Measurements from ENCODE around the gene ABCG1.

Gene ABCG1

DNA sequence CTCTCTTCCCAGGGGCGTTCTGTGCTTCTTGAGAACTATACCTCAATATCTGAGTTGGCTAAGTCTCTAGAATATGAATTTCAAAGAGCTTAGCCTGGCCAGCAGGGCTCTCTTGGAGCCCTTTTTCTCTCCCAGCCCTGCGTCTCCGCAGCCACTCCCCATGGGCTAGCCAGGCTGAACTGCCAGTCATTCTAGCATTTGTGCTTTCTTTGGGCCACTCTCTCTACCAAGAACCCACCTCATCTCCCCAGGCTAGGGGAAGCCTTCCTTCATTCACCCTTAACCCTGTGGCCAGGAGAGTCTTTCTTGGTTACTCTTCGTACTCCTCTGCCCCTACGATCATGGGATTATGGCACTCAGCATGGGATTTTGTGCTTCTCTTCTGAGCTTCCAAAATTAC, 18.2 kb downstream of the ABCG1 start:
- TF ChIP-seq, protein P1, sequence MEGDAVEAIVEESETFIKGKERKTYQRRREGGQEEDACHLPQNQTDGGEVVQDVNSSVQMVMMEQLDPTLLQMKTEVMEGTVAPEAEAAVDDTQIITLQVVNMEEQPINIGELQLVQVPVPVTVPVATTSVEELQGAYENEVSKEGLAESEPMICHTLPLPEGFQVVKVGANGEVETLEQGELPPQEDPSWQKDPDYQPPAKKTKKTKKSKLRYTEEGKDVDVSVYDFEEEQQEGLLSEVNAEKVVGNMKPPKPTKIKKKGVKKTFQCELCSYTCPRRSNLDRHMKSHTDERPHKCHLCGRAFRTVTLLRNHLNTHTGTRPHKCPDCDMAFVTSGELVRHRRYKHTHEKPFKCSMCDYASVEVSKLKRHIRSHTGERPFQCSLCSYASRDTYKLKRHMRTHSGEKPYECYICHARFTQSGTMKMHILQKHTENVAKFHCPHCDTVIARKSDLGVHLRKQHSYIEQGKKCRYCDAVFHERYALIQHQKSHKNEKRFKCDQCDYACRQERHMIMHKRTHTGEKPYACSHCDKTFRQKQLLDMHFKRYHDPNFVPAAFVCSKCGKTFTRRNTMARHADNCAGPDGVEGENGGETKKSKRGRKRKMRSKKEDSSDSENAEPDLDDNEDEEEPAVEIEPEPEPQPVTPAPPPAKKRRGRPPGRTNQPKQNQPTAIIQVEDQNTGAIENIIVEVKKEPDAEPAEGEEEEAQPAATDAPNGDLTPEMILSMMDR (IDR thresholded peaks at IDR 0.05; ENCODE audit: insufficient read depth, low read depth, low read length, missing control alignments), result no peak
- H3K4me3 ChIP-seq (ENCODE audit: low read depth, low read length), result no peak overlapping the region
- no peak for DNase-seq (ENCODE audit: low read depth)

DNA sequence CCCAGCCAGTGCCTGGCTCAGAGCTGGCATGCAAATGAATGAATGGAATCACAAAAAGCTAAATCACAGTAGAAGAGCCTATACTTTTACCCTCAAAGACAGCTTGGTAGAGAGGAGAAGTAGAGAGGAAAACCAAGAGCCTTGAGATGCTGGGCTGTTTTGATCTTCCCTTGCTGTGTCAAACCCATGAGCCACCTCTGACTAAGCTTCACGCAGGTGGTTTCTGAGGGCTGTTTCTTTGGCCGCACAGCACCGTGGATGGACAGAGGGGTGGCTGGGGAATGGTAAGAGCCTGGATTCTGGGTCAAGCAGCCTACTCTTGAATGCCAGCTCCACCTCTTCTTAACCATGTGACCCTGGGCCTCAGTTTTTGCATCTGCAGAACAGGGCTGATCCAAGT, 18.6 kb downstream of the ABCG1 start:
- no peak overlapping the region for H3K4me3 ChIP-seq (ENCODE audit: low read depth, low read length)
- TF ChIP-seq, protein P1 (IDR thresholded peaks at IDR 0.05; ENCODE audit: insufficient read depth, low read depth, low read length, missing control alignments), result no peak
- DNase-seq (ENCODE audit: low read depth), result peak; percentile 51

DNA sequence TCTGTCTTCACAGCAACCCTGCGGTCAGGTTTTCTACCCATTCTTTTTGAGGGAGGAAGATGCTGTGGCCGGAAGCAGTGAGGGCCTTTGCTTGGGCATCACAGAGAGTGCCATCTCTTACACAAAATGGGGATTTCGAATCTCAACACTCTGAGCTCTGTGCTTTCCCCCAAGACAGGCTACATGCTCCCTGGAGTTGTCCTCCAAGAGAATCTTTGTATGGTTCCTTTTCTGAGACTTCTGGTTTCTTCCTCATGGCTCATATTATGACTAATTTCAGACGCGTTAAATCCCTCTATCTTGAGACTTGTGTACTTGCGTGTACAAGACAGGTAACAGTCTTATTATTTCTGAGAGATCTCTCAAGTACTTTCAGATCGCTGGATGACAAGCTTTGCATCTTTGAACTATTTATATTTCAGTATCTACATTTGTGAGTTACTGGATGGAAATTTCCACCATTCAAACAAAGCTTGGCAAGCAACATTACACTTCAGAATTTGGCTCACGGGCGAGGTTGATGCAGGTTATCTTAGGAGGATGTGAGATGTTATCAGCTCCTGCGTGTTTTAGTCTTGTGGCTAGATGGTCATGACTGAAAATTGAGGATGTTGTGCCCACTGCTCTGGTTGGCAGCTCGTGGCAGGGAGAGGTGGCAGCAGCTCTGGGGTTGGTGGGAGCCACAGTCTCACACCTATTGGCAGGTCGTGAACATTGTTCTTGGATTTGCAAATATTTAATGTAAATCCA, 19.4 kb downstream of the ABCG1 start:
- TF ChIP-seq, protein P1 (IDR thresholded peaks at IDR 0.05; ENCODE audit: insufficient read depth, low read depth, low read length, missing control alignments), result no peak
- peak; percentile 63 for DNase-seq (ENCODE audit: low read depth)
- H3K4me3 ChIP-seq (ENCODE audit: low read depth, low read length), result no peak overlapping the region

DNA sequence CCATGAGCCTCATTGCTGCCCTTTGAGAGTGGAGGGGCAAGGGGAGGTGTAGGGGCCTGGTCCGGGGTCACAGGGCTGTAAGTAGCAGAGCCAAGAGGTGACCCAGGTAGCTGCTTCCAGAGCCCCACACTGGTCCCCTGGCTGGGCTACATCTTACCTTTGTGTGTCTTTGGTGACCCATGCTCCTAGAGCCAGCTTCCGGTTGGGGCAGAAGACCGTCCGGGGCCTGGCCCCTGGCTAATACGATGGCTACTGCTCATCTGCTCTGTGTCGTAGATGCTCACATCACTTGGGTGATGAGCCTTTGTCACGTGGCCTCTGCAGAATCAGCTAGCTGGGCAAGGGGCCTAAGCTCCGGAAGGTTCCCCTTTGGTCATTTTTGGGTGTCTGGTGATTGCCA, 20.6 kb downstream of the ABCG1 start:
- H3K4me3 ChIP-seq (ENCODE audit: low read depth, low read length), result no peak overlapping the region
- TF ChIP-seq, protein P1 (IDR thresholded peaks at IDR 0.05; ENCODE audit: insufficient read depth, low read depth, low read length, missing control alignments), result no peak
- no peak for DNase-seq (ENCODE audit: low read depth)

DNA sequence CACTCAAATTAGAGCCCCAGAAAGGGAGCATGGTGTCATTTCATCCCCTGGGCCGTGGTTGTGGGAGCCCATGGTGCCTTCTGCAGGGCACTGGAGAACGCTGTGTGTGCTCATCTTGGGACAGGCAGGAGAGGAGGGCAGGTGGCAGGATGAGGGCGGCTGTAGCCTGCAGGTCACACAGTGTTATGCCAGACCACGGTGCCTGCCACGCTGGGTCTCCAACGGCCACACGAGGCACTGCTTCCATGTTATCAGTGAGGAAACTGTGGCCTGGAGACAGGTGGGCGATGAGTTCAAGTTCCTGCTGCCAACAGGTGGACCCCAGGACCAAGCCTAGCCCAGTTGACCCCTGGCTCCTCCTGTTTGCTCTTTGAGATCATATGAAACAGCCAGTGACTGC, 21.0 kb downstream of the ABCG1 start:
- H3K4me3 ChIP-seq (ENCODE audit: low read depth, low read length), result no peak overlapping the region
- DNase-seq (ENCODE audit: low read depth), result no peak
- TF ChIP-seq, protein P1 (IDR thresholded peaks at IDR 0.05; ENCODE audit: insufficient read depth, low read depth, low read length, missing control alignments), result peak; percentile 19

DNA sequence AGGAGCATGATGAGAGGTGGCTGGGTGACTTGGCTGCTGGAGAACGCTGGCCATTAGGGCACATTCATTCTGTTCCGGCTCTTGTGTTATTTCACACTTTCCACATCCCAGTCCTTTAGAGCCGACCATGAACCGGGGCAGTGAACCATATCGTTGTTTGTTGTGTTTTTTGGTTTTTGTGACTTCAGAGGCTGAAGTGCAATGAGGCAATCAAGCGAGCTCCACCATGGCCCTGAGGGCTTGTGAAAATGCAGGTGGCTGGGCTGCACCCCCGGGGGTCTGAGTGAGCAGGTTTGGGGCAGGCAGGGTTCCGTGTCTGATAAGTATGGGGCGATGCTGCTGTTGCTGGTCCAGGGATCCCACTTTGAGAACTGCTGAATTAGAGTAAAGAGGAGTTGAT, 23.7 kb downstream of the ABCG1 start:
- no peak overlapping the region for H3K4me3 ChIP-seq (ENCODE audit: low read depth, low read length)

More for the DNA sequence above, 23.7 kb downstream of the ABCG1 start:
- DNase-seq (ENCODE audit: low read depth), result peak; percentile 20
- TF ChIP-seq, protein P1 (IDR thresholded peaks at IDR 0.05; ENCODE audit: insufficient read depth, low read depth, low read length, missing control alignments), result no peak

All from GM12865 (cell line).